ENCODE data around the gene UTS2B. TPM values are rescaled to one million over a fixed set of nuclear protein-coding genes. Genes with fewer than 3 reads are reported as not detected.
"Not testable (repeated sequence)": the region's sequence is repeated elsewhere in the genome, so short reads cannot be mapped to it uniquely, and the experiment has no call there.

The UTS2B gene
- polyA plus RNA-seq, 1 experiment, result 0.40 TPM

GRCh38 chr3:191255156-191255555 lies 75.2 kb downstream of the UTS2B start:
- POLR2A ChIA-PET, result no interaction called here
- Histone ChIP-seq H3K27me3 (ENCODE audit: control insufficient read depth, insufficient read depth, low read length) (no peaks in the 10 kb centered on the region), H3K4me3 (ENCODE audit: low read depth, low read length) (no peak overlapping the region), H3K36me3 (ENCODE audit: control insufficient read depth, insufficient read depth, low read length) (no peaks in the 10 kb centered on the region)
- CTCF ChIA-PET, result interaction anchor here (1.1 kb wide), 1 partner anchor 12 kb away, joined by 3 read pairs; no protein-coding TSS in a partner anchor
- no peak for TF ChIP-seq CTCF (IDR thresholded peaks at IDR 0.05; ENCODE audit: insufficient read depth, low read depth, low read length)
- peak; percentile 62 for DNase-seq (ENCODE audit: low read depth)

- DNase-seq (ENCODE audit: low read depth), result no peak
- POLR2A ChIA-PET, result no interaction called here
- CTCF ChIA-PET, result interaction anchor here (1.1 kb wide), 1 partner anchor 11 kb away, joined by 3 read pairs; no protein-coding TSS in a partner anchor
- no peak for TF ChIP-seq CTCF (IDR thresholded peaks at IDR 0.05; ENCODE audit: insufficient read depth, low read depth, low read length)
- H3K36me3 ChIP-seq (ENCODE audit: control insufficient read depth, insufficient read depth, low read length), result no peaks in the 10 kb centered on the region
- H3K27me3 ChIP-seq (ENCODE audit: control insufficient read depth, insufficient read depth, low read length), result no peaks in the 10 kb centered on the region
- no peak overlapping the region for H3K4me3 ChIP-seq (ENCODE audit: low read depth, low read length)
Observed at GRCh38 chr3:191254098-191254873, 76.0 kb downstream of the UTS2B start.

GRCh38 chr3:191253089-191253799 lies 77.1 kb downstream of the UTS2B start:
- no peak for TF ChIP-seq CTCF (IDR thresholded peaks at IDR 0.05; ENCODE audit: insufficient read depth, low read depth, low read length)
- H3K27me3 ChIP-seq (ENCODE audit: control insufficient read depth, insufficient read depth, low read length), result no peaks in the 10 kb centered on the region
- H3K36me3 ChIP-seq (ENCODE audit: control insufficient read depth, insufficient read depth, low read length), result no peaks in the 10 kb centered on the region
- DNase-seq (ENCODE audit: low read depth), result no peak
- POLR2A ChIA-PET, result no interaction called here
- CTCF ChIA-PET, result no interaction called here
- H3K4me3 ChIP-seq (ENCODE audit: low read depth, low read length), result no peak overlapping the region

- CTCF ChIA-PET, result interaction anchor here (0.6 kb wide), 1 partner anchor 115 kb away, joined by 4 read pairs; no protein-coding TSS in a partner anchor
- POLR2A ChIA-PET, result no interaction called here
- Histone ChIP-seq H3K36me3 (ENCODE audit: control insufficient read depth, insufficient read depth, low read length) (no peaks in the 10 kb centered on the region), H3K27me3 (ENCODE audit: control insufficient read depth, insufficient read depth, low read length) (no peaks in the 10 kb centered on the region), H3K4me3 (ENCODE audit: low read depth, low read length) (no peak overlapping the region)
- TF ChIP-seq CTCF (IDR thresholded peaks at IDR 0.05; ENCODE audit: insufficient read depth, low read depth, low read length), result no peak
- DNase-seq (ENCODE audit: low read depth), result peak; percentile 29
Observed at GRCh38 chr3:191246630-191247029, 83.7 kb downstream of the UTS2B start.

- H3K36me3 ChIP-seq (ENCODE audit: control insufficient read depth, insufficient read depth, low read length); H3K27me3 ChIP-seq (ENCODE audit: control insufficient read depth, insufficient read depth, low read length); H3K4me3 ChIP-seq (ENCODE audit: low read depth, low read length); DNase-seq (ENCODE audit: low read depth); POLR2A ChIA-PET: not testable (repeated sequence)
- CTCF ChIA-PET, result interaction anchor here (1.4 kb wide), 1 partner anchor 23 kb away, joined by 3 read pairs; no protein-coding TSS in a partner anchor
Observed at GRCh38 chr3:191246034-191246433, 84.3 kb downstream of the UTS2B start.
